SK-MEL-5 (cell line): Measurements from ENCODE around the gene SLC12A4. TPM values are rescaled to one million over a fixed set of nuclear protein-coding genes. Genes with fewer than 3 reads are reported as not detected.

Experiments
- DNase-seq: peaks from one replicate; pipeline ENCODE4 v3.0.0-alpha.2; 2016; ENCODE audit warnings: low read depth, low spot score
- in situ Hi-C: cut with HindIII; loops from 2 replicates; pipeline ENCODE4 v1.10.0; 2016; ENCODE audit warnings: low sequenced_read_pairs, high pct_unique_total_duplicates, low pct_unique_long_range_greater_than_20kb
- total RNA-seq: library from RNA; depleted of rRNA; stranded (reverse); fragments of >200 nt; shearing (Covaris generic); gene quantifications from 2 replicates; pipeline ENCODE4 v1.2.3, GENCODE V29; 2014

Gene SLC12A4
- total RNA-seq, 1 experiment from 2014 or later: 10.3 TPM

DNA sequence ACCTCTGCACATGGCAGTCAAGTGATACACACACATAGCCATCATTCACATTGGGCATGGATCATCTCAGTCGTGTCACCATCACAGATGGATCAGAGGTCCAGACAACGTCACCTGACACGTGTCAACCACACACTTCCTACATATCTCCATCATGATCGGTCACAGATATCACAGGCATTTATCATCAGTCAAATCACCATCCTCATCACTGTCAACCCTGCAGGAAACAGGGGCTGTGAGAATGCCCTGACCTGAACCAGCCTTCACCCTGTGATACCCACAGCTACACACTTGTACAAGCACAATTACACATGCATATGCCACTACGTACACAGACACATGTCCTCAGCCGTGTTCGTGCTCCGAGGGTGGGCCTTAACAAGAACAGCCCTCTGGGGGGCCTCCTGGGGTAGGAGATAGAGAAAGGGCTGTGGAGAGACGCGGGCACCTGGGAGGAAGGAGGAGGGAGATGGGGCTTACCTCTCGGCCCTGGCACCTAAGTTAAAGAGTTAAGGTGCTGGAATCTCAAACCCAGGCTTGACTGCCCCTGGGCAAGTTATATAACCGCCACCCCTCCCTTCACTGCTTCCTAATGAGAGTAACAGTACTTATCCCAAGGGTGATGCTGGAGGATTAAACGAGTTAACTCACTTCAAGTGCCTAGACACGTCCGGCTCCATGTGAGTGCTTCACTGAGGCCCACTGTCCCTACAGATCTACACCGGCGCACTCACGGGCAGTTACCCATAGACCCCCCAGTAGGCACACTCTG lies 1.1 kb downstream of the SLC12A4 start:
- in situ Hi-C loops: no loop called here
- no peak for DNase-seq

- in situ Hi-C loops: no loop called here
- DNase-seq: no peak
Observed at GRCh38 chr16:67966549-67967182, 1.8 kb downstream of the SLC12A4 start.

GRCh38 chr16:67965668-67966548 lies 2.5 kb downstream of the SLC12A4 start:
- no peak for DNase-seq
- in situ Hi-C loops: no loop called here

DNA sequence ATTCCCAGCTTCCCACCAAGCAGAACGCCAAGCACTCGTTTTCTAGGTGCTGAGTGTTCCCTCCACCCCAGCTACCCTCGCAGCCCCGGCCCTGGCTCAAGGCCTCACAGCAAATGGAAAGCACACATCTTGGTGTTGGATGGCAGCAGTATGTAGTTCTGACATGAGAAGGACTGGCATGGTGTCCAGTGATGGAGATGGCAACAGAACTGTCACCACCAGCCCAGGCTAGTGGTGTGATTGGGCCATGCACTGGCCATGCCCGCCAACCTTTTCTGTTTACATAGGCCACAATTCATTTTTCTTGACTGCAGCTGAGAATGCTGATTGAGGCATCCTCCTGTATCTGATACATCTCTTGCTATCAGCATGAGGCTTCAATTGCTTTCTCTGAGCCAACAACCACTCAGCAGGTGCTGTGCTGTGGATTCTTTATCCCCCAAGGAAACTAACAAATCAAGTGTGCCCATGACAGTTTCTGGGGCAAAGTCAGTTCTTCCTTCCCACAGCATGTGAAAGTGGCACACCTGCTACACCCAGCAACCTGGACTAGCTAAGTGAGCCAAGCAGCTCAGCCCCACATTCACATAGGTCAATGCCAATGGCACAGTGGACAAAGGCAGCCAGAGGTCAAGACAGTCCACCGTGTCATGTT lies 3.8 kb downstream of the SLC12A4 start:
- no peak for DNase-seq
- in situ Hi-C loops: no loop called here

DNA sequence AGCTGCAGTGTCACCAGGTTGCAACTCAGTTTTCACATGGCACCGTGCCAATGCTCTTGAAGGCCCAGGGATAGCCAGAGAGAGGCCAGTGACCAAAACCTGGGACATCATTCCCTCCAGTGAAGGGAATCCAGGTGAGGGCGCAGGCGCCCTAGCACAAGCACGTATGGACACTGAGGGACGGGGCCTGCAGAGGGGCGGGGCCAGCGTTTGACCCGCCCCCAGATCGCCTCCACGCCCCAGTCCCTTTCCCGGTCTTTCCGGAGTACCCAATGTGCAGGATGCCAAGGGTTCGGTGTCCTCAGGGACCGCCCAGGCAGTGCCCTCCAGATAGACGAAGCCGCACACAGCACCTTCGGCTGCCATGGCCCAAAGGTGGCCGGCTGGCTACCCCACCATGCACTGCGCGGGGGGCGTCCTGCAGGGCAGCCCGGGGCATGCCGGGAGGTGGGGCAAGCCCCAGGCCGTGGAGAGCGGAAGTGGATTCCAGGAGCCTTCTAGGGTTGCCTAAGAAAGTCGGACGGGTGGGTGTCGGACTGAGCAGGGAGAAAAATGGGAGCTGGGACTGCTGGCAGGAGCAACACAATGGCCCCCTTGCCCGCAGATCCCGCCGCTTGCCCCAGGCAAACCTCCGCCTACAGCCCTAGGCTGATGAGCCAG lies 4.6 kb downstream of the SLC12A4 start:
- DNase-seq: no peak
- in situ Hi-C loops: no loop called here

GRCh38 chr16:67963292-67963661 lies 5.2 kb downstream of the SLC12A4 start:
- DNase-seq: no peak
- in situ Hi-C loops: no loop called here

GRCh38 chr16:67962135-67962534 lies 6.3 kb downstream of the SLC12A4 start:
- in situ Hi-C loops: no loop called here
- DNase-seq: no peak

DNA sequence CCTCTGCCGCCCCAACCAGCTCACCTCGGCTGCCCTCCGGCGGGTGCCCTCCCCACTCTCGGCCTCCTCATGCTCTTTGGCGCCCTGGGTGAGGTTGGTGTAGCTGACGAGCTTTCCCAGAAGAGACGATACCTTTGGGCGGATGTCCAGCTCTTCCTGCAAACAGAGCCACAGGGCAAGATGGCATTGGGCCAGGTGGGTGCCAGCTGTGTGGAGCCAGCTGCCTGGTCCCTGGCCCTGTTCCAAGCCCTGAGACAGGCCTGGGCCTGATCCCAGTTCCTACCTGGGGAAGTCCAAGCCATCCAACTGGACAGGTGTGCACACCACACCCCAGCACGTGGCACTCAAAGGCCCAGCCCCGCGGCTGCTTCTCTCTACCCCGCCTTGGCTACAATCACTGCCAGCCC lies 6.9 kb downstream of the SLC12A4 start:
- DNase-seq: no peak
- in situ Hi-C loops: no loop called here

DNA sequence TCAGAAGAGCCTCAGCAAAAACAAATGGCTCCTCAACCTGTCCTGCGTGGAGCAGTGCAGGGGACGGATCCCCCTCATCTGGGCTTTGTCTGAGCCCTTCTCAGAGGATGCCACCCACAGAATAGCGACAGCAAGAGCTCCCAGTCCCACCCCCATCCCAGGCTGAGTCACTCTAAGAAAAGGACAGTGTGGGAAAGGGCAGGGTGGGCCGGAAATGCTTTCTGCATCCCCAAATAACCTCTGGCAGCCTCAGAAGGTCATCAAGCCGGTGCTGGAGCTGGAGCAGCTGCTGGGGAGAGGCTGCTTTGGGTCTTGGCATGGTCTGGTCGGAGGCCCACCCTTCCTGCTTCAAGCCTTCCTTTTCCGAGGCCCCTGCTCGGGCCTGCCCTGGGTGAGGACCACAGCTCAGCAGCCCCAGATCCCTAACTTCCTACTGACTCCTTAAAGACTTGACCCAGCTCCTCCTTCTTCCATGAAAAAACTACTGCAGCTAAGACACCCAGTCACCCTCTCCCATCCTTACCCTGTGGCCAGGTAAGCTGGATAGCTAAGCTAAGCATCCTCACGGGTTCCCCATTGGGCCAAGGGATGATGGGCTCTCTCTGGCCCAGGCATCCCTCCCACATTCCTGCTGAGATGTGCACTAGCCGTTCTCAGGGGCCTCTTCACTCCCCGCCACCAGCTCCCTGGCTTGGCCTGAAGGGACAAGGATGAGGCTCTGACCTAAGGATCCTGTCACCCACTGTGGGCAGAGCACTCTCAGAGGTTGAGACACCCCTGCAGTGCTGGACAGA lies 8.7 kb downstream of the SLC12A4 start:
- no peak for DNase-seq

DNA sequence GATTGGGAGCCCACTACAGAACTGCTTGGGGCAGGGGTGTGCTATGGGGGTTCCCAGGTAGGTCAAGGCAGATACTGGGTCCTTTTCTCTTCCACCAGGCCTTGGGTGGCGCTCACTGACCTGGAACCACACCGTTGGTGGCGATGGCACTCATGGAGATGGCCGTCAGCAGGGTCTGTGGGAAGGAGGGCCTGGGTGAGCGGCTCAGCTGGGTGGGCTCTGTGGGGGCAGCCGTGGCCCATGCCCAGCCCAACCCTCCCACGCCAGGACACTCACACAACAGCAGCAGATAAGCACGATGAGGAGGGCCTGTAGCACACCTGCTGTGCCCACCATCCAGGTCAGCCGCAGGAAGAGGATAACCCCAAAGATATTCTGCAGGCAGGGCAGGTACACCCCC lies 10.8 kb downstream of the SLC12A4 start:
- DNase-seq: no peak
- in situ Hi-C loops: no loop called here

More for the DNA sequence above, 8.7 kb downstream of the SLC12A4 start:
- in situ Hi-C loops: no loop called here

DNA sequence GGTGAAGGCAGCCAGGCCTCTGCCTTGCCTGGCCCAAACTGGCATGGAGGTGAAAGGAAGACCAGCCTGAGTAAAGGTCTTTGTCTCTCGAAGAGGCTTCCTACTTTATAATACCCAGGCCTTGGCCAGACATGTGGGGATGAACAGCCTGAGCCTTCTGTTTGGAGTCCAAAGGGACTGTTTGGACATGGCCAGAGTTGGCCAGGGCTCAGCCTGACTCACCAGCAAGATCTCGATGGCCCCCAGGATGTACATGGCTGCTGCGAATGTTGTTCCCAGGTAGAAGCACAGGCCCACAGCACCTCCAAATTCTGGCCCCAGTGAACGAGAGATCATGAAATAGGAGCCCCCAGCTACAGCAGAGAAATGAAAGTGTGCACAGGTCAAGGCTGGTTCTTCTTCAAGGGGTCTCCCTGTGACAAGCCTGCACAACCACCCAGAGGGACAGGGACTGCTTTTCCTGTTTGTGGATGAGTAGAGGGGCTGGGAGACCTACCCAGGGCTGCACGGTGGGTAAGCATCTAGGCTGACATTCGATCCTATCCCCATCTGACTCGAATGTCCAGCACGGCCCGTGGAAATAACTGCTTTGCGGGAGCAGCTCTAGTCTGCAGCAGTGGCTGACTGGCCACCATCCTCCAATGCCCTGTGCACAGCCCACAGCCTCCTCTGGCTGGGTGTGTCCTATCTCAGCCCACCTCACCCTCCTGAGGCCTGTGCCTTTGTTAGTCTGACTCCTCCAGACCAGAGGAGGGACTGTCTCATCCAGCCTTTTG lies 13.8 kb downstream of the SLC12A4 start:
- in situ Hi-C loops: no loop called here

GRCh38 chr16:67953641-67954375 lies 14.6 kb downstream of the SLC12A4 start:
- DNase-seq: no peak
- in situ Hi-C loops: no loop called here

More for the DNA sequence above, 13.8 kb downstream of the SLC12A4 start:
- no peak for DNase-seq

DNA sequence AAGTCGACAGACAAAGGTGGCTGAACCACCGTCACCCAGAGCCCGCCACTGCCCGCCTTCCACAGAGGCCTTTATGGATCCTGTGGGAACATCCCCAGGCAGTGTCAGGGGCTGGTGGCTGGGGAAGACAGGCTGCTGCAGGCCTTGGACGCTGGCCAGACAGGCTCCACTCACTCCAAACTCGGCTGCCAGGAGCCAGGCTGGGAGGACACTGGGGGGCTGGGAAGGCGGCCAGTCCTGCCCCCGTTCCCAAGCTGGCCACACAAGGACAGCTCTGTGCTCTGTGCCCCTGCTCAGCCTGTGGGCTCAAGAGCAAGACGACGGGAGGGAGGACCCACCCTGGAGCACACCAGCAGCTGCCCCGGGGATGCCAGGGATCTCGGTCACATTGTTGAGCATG lies 17.0 kb downstream of the SLC12A4 start:
- in situ Hi-C loops: no loop called here
- no peak for DNase-seq

- in situ Hi-C loops: no loop called here
- no peak for DNase-seq
Observed at GRCh38 chr16:67950335-67950843, 18.0 kb downstream of the SLC12A4 start.

DNA sequence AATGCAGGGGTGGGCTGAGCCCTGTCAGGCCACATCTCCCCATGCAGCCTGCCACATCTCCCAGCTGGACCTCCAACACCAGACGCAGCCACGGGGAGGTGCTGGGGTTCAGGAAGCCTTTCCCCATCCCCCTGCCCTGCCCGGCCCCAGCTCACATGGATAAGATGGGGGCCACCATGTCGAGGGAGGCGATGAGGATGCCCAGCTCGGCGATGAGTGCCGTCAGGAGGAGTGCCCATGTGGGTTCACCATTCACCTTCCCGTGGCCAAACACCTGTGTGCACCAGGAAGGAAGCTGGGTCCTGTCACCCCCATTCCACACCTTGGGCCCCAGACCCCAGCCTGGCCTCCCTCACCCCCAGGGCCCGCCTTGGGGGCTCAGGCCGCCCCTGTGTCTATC lies 18.8 kb downstream of the SLC12A4 start:
- no peak for DNase-seq
- in situ Hi-C loops: no loop called here
